Activated CD4-positive, CD25-positive, alpha-beta regulatory T cell treated with anti-CD3 and anti-CD28 coated beads, Interleukin-2, amount 50 U/mL, for 72 hours (primary cell): ENCODE measurements around the gene PLEKHA7.
"Not testable (repeated sequence)": the region's sequence is repeated elsewhere in the genome, so short reads cannot be mapped to it uniquely, and the experiment has no call there.

Experiments used
- DNase-seq: peaks from one replicate; pipeline ENCODE4 v3.0.0; 2021

Gene PLEKHA7

DNA sequence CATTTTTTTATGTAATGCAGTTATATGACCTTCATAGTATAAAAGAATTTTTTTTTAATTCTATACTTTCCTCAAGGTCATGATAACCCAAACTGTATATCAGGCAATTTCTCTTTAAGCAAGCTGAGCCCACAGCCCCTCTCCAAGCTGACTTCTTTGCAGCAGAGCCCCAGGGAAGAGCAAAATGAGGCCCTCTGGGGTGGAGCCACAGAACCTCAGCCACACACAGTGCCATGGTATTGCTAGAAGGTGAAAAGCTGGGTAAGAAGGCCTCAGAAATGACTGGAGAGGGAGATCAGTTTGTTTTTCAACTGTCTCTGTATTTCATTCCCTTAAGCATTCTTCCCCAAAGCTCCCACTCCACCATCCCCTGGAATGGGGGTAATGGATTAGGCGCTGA lies 108.8 kb downstream of the PLEKHA7 start:
- no peak for DNase-seq

GRCh38 chr11:16904761-16905160 lies 109.5 kb downstream of the PLEKHA7 start:
- DNase-seq = not testable (repeated sequence)

DNA sequence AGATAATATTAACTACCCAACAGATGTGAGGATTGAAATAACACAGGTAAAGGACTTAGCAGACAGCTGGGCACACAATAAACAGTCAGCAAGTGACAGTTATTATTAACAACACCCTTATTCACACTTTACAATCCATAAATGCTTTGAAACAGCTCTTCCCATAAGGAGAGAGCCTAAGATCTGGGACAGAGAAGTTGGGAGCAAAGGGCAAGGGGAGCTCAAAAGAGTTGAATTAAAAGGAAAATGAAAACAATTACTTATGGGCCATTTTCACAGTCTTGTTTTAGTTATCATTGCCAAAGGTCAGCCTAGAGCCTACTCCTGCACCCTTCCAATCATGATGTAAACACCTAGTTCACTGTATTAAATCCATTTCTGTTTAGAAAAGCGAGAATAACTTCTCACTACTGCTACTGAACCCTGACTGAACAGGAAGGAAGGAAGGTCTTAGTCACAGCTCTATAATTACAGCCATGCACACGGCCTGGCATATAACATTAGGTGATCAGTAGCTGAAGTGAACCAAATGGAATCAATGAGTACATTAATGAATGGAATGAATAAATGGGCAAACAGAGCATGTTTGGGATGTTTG lies 111.3 kb downstream of the PLEKHA7 start:
- no peak for DNase-seq

DNA sequence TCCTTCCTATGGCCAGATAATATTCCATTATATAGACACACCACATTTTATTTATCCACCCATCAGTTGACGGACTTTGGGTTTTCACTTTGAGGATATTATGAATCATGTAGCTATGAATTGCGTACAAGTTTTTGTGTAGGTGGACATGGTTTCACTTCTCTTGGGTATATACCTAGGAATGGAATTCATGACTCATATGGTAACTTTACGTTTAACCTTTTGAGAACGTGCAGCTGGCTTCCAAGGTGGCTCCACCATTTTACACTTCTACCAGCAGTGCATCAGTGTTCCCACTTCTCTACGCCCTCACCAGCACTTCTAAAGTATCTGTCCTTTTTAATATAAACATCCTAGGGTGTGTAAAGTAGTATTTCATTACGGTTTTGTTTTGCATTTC lies 112.0 kb downstream of the PLEKHA7 start:
- no peak for DNase-seq

- DNase-seq = no peak
Measured at GRCh38 chr11:16900491-16900890, 113.7 kb downstream of the PLEKHA7 start.

DNA sequence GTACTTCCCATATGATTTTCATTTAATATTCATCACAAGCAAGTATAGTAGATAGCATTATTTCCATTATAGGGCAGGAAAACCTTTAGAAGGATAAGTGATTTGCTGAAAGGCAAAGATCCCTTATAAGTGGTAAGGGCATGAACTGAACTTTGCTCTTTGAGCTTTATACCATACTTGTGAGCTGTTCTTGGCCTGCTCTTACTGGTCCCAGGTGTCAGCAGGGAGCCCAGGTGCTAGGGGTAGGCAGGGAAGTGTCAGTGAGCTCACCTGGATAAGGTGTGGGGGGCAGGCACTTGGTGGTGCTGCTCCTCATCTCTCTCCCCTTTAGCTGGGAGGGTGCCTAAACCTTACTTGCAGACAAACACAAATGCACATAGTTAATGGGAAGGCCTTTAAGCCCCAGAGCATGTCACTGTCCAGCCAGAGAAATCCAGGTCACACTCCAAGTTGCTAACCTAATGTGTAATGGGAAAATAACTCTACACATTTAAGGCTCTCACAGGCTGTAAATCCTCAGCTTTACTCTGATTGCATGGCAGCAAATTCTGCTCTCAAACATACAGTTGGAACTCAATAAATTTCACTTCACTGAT lies 114.4 kb downstream of the PLEKHA7 start:
- no peak for DNase-seq

DNA sequence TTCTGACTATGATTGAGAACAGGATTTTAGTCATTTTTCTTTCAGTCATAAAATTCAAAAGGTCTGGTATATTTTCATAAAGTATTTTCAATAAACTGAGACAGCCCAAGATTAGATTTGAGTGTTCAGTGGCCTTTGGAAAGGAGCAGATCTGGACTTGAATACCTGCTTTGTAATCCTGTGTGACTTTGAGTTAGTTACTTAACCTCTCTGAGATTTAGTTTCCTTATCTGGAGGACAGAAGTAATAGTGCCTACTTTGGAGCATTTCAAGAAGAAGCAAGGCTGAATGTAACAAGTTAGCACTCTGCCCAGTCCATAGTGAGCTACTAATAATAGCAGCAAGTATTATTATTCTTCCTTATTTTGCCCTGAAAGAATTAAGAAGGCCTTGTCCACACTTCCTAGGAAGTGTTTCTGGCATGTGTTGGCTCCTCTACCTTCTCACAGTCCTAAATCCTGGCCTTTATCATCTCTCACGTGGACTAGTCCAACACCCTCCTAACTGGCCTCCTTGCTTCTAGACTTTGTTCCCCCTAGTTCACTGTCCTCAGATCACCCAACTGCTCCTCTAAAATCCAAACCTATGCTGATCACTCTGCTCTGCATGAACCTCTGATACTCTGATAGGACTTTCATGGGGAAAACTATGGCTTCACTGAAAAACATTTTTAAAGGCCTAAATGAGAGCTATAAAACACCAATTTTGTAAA lies 115.8 kb downstream of the PLEKHA7 start:
- no peak for DNase-seq

DNA sequence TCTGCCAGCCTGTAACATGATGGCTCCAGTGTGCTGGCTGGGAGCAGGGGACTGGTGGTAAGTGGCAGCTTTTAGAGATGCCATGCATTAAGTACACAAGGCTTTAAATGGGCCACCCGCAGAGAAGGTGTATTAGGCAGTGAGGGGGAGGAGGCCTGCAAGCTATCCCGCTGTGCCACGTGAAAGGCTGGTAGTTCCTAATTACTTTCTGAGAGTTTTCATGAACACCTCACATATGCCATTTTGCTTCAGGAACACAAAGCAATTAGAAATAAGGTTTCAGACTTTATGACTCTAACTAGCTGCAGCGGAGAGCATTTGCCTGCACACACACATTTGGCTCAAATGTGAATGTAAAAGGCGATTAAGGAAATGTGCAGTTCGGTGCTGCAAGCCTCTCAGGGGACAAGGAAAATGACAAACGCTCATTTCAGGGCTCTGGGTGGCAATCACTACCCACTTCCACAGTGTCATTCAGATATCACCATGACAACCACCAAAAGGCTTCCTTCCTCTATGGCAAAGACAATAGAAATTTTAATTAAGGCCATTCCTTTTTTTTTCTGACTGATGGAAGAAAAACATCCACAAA lies 116.6 kb downstream of the PLEKHA7 start:
- no peak for DNase-seq

DNA sequence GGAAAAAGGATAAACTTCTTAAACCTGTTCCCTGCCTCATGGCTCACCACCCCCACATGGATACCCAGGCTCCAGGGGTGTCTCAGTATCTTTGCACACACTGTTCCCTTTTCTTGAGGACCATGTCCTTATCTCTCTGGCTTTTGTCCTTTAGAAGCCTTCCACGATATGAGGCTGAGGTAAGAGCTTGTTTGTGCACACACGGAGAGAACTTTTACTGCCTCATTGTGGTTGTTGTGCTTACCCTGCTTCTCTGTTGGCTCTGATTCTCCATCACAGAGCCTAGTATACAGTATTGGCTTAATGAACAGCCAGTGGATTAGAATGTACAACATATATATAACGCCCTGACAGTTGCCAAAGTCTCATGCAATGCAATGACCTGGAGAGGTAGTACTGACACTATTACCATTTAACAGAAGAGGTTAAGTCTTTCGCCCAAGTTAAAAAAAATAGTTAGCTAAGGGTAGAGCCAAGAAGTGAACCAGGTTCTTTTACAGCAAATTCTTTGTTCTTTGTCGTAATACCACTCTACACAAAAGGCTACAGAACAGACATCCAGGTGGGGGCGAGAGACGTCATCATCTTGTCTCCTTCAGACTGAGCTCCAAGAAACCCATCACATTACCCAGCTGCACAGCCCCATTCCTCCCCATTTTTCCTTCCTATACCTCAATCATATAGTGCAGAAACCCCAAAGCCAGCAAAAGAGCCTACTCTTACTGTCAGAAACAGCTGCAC lies 117.3 kb downstream of the PLEKHA7 start:
- no peak for DNase-seq

- no peak for DNase-seq
Measured at GRCh38 chr11:16895306-16895705, 118.9 kb downstream of the PLEKHA7 start.

DNA sequence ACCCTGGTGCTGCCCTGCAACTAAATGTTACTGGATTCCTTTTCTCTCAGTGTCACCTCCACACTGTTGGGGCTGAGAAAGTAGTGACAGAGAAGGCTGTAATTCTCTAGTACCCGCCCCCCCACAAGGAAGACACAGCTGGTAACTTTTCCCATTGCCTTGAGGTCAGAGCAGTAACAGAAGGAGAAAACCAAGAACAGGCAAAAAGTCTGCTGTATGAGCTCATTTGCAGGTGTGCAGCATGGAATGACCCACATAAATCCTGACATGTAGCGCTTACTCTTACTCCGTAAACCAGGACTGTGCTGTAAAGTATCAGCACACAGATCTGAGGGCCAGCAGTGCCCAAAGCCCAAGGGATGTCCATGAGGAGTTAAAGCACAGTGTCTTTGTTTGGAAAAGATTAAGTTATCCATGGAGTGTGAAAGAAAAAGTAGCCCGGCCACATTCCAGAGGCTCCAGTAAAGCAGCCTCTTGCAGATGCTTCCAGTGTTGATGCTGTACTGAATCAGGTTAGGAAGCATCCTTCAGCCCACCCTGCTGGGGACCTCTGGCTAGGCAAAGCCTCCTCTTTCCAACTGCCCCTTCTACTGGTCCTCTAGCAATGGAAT lies 120.7 kb downstream of the PLEKHA7 start:
- no peak for DNase-seq

GRCh38 chr11:16891964-16892363 lies 122.2 kb downstream of the PLEKHA7 start:
- no peak for DNase-seq

- no peak for DNase-seq
Measured at GRCh38 chr11:16891165-16891564, 123.0 kb downstream of the PLEKHA7 start.

DNA sequence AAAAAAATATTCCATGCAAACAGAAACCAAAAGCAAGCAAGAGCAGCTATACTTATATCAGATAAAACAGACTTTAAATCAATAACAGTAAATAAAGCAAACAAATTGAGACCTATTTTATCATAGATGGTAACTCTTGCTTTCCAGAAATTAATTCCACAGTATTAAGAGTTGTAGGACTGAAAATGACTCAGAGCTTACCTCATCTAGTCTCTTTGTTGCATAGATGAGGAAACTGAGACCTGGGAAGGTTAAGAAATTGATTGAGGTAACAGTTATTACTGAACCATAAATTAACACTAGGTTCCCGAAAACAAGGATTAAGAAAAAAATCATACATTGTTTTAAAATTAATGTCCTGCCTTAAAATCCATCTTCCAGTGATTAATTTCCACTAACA lies 123.8 kb downstream of the PLEKHA7 start:
- no peak for DNase-seq

GRCh38 chr11:16889905-16890304 lies 124.3 kb downstream of the PLEKHA7 start:
- no peak for DNase-seq

- DNase-seq = not testable (repeated sequence)
Measured at GRCh38 chr11:16889010-16889409, 125.2 kb downstream of the PLEKHA7 start.

DNA sequence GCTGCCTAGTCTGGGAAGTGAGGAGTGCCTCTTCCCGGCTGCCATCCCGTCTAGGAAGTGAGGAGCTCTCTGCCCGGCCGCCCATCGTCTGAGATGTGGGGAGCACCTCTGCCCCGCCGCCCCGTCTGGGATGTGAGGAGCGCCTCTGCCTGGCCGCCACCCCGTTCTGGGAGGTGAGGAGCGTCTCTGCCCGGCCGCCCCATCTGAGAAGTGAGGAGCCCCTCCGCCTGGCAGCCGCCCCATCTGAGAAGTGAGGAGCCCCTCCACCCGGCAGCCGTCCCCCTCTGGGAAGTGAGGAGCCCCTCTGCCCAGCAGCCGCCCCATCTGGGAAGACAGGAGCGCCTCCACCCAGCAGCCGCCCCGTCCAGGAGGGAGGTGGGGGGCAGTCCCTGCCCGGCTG lies 126.3 kb downstream of the PLEKHA7 start:
- not testable (repeated sequence) for DNase-seq

GRCh38 chr11:16883174-16883573 lies 131.0 kb downstream of the PLEKHA7 start:
- DNase-seq = no peak

DNA sequence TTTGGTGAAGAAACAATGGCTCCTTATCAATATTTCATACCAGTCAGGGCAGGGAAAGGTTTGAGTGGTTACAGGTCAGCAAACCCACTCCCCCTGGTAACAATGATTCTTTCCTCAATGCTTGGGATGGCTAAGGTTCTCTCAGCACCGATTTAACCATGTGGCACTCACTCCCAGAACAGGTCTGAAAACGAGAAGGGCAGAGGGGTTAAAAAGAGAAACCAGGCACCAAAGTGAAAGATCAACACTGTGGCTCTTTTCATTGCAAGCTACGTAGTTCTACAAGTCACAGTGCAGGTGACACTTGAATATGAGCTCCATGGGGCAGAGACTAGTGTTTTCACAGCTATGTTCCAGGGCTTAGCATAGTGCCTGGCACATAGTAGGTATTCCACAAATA lies 132.4 kb downstream of the PLEKHA7 start:
- no peak for DNase-seq

GRCh38 chr11:16881074-16881709 lies 133.0 kb downstream of the PLEKHA7 start:
- DNase-seq = no peak

DNA sequence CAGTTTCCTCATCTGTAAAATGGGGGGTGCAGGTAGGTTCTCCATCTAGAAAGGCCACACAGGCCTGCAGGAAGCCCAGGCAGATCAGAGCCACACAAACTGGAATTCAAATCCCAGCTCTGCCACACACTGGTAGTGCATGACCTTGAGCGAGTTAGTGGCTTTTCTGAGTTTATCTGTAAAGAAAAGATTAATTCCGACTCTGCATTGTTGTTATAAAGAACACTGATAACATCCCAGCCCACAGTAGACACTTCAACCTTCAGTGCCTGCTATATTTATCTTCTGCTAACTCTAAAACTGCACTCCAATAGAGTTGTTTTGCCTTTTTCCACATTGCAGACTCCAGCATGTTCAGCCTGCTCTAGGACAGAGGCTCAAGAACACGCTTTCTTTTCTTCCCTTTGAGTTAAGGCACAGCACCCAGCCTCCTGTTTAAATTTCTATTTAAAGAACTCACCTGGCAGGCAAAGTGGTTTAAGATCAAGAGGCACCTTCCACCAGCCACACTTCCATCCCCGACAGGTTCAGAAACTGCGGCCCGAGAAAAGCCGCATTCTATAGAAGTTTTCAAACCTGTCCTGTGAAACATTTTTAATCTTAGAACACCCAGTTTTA lies 133.9 kb downstream of the PLEKHA7 start:
- DNase-seq = no peak

GRCh38 chr11:16879690-16880089 lies 134.5 kb downstream of the PLEKHA7 start:
- no peak for DNase-seq
